CD4-positive, alpha-beta T cell treated with Interferon gamma for 1 hour (primary cell): Measurements from ENCODE around the gene TTLL4.

Source experiments
- DNase-seq: peaks from one replicate; pipeline ENCODE4 v3.0.0-alpha.2; 2020

Gene TTLL4

DNA sequence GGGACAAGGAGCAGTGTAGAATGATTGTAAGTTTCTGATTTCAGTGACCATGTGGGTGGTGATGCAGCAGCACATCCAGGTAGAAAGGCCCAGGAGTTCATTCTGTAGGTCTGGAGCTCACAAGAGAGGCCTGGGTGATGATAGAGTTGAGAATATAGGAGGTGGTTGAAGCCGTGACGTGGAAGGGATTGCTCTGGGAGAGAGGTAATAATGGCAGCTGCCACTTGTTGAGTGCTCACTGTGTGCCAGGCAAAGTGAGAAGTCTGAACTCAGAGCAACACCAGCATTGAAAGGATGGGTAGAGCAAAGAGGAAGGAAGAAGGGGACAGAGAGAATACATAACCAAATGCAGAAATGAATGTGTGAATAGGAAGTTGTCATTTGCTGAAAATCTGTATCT, 3.3 kb downstream of the TTLL4 start:
- no peak for DNase-seq

DNA sequence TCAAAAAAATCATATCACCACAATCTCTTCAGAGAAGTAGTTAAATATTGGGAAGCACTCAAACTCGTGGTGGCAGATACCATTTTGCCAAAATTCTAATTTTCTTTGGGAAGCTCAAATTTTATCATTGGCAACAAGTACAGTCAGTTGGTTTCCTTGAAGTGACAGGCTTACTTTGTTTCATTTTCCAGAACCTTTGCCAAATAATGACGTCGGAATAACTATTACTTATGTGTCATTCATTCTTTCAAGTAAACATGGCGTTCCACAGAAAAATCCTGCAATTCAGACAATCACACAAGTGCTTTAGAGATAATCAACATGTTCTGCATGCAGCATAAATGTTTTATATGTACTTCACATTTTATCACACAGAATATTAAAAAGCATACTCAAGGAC, 5.4 kb downstream of the TTLL4 start:
- DNase-seq: no peak

GRCh38 chr2:218717262-218717661, 6.6 kb downstream of the TTLL4 start:
- DNase-seq: no peak

DNA sequence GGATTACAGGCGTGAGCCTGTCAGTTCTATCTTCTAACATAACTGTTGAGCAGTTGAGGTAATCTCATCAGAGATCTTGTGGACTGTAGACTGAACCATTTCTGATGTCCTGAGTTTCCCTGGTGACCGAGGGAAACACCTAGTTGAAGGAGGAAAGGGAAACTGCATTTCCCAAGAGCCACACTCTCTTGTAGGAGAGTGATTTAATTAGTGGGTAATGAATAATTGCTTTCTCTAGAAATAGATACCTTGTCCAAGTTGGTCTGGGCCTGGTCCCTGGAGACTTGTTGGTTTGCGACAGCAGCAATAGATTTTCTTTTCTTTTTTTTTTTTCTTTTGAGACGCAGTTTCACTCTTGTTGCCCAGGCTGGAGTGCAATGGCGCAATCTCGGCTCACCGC, 7.4 kb downstream of the TTLL4 start:
- DNase-seq: no peak

DNA sequence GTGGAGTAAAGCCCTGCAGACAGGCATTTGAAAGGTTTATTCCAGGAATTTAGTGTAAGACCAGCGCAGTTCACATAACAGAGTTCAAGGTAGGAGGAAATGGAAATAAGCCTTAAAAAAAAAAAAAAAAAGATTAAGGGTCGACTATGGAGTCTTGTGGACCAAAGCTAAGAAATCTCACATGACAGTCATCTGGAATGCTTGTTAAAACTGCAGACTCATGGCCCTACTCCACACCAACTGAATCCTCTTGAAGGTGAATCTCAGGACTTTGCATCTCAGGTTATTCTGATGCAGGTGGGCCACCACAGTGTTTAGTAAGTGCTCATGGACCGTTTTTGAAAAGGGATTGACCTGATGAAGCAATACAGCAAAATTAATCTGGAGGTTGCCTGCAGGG, 8.8 kb downstream of the TTLL4 start:
- DNase-seq: no peak

DNA sequence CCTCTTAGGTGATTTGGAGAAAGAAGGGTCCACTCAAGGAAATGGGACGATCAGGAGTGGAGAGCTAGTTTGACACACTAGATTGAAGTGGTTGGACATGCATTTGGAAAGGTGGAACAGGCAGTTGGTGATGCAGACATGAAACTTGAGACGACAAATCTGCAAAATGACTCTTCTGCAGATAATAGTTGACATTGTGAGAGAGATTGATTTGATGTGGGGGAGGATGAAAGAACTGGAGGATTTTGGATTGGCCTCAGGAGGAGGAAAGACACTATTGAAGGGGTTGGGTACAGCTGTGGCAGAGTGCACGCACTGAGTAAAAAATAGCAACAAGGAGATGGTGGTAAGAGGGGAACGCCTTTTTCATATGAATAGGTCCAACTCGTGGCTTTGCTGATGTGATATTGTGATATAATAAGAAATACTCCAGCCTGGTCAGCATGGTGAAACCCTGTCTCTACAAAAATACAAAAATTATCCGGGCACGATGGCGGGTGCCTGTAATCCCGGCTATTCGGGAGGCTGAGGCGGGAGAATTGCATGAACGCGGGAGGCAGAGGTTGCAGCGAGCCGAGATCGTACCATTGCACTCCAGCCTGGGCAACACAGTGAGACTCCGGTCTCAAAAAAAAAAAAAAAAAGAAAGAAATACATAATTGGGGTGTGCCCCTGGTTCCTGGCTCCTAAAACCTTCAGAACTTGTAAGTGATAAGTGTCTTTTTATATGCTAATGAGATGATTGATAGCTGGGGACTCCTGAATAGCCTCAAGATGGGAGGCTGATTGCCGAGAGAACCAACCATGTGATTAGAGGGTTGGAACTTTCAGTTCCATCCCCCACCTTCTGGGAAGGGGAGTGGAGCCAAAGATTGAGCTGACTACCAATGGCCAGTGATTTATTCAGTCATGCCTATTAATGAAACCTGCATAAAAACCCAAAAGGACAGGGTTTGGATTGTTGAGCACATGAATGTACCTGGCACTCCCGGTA, 9.7 kb downstream of the TTLL4 start:
- DNase-seq: no peak

DNA sequence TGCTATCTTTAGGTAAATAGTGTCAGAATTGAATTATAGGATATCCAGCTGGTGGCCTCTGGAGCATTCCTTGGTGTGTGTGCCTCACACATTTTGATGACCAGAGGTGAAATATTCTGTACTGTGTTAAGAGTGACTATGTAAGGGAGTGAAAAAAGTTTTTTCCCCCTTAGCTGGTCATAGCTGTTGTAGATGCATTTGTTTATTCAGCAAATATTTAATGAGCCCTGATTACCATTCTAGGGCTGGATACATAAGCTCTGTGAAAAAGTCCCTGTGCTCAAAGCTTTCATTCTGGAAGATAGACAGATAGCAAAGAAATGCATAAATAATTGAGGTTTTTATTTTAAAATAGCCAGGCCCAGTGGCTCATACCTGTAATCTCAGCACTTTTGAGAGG, 10.9 kb downstream of the TTLL4 start:
- no peak for DNase-seq

DNA sequence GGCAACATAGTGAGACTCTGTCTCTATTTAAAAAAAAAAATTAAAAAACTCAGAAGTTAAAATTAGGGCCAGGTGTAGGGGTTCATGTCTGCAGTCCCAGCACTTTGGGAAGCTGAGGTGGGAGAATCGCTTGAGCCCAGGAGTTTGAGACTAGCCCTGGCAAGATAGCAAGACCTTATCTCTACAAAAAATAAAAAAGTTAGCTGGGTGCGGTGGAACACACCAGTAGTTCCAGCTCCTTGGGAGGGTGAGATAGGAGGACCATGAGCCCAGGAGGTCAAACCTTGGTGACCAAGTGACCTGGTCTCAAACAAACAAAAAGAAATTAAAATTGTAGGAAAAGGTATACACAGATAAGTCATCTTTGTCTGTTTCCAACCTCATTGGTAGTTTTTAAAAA, 11.3 kb downstream of the TTLL4 start:
- no peak for DNase-seq

DNA sequence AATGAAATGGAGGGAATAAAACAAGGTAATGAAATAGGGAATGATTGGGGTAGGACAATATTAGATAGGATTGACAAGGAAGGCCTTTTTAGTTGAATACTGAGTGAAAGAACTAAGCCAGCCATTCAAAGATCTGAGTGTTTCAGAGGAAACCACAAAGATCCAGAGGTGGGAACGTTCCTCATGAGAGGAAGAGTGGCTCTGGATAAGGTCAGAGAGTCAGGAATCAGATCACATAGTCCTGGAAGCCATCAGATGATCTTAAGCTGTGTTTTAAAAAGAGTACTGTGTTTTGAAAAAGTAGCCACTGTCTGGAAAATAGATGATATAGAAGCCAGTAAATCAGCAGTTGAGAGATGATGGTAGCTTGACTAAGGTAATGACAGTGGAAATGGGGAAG, 11.8 kb downstream of the TTLL4 start:
- DNase-seq: no peak

DNA sequence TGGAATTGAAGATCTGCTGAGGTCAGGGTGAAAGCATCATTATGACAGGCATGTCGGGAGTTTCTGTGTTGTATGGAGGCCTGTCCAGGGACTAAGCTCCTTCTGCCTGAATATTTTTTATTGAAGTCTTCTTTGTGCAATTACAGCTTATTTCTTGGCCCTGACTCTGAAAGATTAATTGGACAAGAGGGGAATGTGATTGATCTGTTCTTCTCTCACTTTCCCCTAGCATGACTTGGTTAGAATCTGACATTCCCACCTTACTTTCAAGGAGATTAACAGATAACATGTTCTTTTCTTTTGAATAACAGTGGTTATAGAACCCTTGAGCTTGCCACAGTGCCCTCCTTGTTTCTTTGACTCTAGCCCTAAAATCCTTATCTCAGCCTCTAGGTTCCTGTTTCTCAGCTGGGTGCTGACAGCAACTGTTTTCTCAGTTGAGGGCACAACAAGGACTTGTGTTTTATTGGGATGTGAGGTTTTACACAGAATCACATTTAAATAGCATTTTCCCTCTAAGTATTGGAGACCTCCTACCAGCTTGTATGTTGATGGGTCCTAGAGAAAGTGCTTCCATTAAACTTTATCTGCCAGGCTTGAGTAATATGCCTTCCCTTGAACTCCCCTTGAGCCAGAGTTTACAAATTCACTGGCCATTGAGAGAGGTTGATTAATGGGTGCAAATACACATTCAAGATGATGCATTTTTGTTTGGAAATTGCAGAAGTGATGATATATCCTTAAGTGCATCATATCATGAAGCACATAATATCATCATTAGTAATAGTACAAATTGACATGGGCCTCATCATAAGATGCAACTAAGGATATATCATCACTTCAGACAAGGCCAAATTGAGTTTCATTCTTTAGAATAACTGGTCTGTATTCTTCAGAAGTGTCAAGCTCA, 12.5 kb downstream of the TTLL4 start:
- DNase-seq: no peak

DNA sequence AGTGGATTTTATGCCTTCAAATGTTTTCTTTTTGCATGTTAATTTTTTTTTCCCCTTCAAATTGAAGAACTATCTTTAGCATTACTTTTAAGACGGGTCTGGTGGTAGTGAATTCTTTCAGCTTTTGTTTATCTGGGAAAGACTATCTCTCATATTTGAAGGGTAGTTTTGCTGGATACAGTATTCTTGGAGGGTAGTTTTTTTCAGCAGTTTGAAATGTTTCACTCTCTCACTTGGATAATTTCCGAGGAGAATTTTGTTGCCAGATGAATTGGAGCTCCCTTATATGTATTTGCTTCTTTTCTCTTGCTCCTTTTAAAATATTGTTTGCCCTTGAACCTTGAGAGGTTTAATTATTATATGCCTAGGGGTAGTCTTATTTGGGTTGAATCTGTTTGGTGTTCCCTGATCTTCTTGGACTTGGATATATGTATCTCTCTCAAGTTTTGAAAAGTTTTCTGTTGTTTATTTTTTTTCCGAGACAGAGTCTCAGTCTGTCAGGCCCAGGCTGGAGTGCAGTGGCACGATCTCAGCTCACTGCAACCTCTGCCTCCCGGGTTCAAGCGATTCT, 15.5 kb downstream of the TTLL4 start:
- DNase-seq: no peak

- no peak for DNase-seq
Measured at GRCh38 chr2:218727502-218728165, 17.0 kb downstream of the TTLL4 start.

GRCh38 chr2:218729640-218730039, 19.0 kb downstream of the TTLL4 start:
- DNase-seq: no peak

DNA sequence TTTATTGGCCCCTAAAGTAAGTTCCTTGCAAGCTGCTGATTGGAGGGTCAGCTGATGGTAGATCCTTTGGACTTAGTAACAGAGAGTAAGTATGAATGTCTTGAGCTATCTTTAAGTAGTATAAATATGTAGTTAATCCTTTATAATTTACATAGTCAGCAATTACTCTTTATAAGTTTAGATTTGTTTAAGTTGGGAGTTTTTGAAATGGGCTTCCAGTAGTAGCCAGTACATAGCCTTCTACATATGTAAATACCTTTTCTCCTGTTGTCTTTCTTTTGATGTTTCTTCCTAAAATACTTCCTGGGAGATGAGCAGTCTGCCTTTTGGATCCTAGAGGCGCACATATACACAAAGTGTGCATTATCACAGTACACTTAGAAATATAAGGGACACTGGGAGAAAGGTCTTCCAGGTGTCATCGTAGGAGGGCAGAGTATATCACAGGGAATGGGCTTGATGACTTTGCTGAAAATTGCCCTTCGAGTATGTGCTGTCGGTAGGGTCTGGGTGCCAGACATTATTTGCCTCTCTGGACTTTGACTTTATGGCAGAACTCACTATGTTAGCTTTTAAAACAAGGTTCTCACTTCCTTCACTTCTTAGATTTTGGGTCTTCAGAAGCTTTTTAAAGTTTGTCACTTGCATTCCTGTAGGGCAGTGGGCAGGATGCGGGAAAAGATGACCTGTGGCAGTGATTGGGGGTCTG, 21.6 kb downstream of the TTLL4 start:
- no peak for DNase-seq

DNA sequence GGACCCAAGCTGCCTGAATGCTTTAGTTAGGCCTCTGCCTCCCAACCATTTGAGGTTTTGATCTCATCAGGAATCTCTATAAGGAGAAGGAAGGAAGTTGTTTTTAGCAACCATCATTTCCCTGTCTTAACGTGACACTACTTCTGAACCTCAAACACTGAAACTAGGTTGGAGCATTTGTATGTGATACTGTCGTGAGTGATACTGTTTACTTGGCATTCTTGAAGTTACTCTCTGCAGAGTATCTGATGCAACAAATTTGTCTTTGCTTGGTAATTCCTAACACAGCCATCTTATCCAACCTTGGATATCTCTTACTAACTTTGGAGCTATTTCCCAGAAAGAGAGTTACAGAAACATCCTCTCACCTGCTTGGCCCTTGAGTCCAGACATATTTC, 22.1 kb downstream of the TTLL4 start:
- DNase-seq: no peak

- DNase-seq: peak; percentile 77
Measured at GRCh38 chr2:218733171-218734021, 22.8 kb downstream of the TTLL4 start.

DNA sequence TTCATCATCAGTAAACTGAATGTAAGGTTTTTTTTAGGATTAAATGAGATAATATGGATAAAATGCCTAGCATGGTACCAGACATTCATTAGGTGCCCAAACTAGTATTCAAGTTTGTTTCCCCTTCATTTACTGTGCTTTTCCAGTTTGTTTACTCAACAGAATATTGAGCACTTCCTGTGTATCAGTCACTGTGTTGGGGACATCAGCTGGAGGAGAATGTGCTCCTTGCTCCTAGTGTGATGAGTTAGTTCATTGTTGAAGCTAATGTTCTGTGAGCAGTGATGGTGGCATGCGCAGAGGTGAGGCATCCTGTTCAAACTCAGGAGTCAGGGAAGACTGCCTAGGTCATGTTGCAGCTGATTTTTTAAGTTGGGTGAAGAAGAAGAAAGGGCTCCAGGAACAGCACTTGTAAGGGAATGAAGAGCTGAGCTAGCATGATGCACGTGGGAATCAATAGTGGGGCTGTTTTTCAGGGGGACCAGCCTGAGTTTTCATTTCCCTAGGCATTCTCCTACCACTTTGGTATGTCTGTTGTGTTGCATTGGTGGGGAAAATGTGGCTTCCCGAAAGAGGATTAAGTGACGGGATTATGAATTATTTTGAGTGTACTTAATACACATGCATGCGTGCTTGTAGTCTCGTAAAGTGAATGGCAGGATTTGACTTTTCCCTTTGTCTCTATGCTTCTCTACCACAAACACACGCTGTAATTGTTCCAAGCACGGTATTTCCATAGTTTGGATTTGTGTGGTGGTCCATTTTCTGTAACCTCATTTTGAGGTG, 23.7 kb downstream of the TTLL4 start:
- no peak for DNase-seq

DNA sequence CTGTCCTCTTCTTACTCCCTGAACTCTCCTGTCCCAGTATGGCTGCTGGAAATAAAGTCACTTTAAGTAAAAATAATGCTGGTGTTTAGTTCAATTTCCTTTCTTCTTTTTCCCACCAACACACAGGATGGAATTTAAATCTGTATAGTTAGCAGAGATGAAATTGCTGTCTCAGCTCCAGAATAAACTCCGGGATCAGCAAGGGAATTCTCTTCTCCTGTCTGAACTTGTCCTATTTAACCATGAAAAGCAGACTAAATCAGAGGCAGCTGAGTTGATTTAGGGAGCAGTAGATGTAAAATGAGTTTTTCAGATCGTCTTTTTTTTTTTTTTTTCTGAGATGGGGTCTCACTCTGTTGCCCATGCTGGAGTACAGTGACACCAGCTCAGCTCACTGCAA, 25.9 kb downstream of the TTLL4 start:
- no peak for DNase-seq

GRCh38 chr2:218743068-218743467, 32.4 kb downstream of the TTLL4 start:
- no peak for DNase-seq

DNA sequence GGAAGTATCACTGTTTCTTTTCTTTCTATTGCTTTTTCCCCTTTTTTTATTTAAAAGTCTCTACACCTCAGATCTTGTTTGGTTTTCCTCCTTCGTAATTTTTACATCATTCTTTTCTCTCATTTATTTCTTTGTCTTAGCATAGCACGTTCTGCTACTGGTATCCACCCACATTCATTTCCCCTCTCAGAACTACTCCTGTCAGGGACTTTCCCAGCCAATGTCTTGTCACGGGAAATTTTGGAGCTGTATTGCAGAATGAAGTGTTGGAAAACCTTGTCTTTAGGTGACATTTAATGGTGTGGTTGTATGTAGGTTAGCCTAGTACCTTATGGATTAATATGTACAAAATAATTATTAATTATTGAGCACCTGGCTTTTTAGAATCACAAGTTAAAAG, 34.0 kb downstream of the TTLL4 start:
- peak; percentile 25 for DNase-seq
